GM19193 (cell line): ENCODE data around the gene IFNLR1.

Experiments used
- POLR2A ChIP-seq: IDR thresholded peaks from 4 replicates; pipeline ENCODE4 v1.6.1; 2011; ENCODE audit not compliant: insufficient read depth, insufficient read length; ENCODE audit errors: extremely low read depth

The IFNLR1 gene

DNA sequence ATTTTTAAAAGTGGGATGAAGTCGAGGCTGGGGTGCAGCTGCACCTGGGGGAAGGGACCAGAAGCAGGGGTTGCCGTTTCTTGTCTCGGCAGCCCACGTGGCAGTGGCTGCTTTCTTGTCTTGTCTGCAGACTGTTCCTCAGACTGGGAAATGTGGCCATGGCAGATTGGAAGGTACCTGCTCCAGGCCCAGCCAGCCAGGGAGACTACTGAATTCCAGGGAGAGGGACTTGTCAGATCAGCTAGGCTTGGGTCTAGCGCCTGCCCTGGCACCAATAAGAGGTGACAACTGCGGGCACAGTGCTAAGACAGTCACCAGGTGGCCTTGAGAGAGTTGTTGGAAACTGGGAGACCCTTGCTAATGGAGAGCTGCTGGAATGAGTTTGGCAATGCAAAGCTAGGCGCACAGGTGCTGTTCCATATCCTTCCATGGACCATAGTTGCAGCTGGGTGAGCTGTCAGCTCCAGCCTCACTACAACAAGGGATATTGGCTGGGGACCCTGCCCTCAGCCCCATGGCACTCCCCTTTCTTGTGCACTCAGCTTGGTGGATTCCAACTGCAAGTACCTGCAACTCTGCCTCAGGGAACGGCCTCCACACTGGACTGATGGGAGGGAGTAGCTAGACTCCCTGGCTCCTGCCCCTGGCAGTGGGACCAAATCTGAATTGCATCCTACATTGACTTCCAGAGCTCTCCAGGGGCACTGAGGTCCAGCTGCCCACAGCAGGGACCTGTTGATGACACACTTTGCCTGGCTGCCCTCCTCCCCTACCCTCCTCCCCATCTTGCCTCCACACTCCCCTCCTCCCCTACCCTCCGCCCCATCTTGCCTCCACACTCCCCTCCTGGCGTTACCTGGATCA, 34.2 kb downstream of the IFNLR1 start:
- no peak for TF ChIP-seq POLR2A

GRCh38 chr1:24151175-24151533, 35.9 kb downstream of the IFNLR1 start:
- TF ChIP-seq POLR2A, result no peak

DNA sequence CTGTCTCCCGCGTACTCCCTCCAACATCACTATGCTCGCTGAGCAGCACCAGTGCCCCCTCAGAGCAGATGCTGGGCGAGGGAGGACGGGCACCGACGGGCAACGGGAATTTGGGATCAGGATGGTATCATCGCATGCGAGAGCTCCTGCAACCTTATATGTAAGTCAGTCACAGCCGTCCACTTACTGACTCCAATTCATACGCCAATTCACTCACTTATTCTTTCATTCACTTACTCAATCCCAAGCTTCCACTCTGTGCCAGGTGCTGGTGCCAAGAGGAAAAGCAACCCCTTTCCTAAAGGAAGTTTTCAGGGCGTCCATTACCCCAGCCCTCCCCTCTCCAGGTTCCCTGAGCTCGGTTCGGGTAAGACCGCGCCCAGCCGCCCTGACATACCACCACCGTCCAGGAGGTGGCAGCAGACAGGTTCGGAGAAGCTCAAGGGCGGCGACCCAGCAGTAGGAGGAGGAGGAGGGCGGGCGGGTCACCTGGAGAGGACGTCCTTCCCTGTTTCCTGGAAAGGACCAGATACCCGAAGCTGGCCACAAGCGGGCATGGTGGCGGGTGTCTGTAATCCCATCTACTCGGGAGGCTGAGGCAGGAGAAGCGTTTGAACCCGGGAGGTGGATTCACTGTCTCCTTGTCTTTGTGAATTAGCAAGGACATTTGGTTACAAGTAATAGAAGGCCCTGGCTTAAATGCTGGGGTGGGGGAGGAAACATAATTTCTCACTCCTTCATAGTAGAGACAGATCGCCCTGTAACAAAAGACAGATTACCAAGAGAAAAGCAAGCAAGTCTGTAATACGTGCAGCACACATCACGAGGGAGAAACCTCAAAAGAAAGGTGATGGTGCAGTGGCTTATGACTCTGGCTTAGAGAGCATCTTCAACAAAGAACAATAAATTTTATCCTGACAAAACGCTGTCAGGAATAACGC, 36.6 kb downstream of the IFNLR1 start:
- no peak for TF ChIP-seq POLR2A

DNA sequence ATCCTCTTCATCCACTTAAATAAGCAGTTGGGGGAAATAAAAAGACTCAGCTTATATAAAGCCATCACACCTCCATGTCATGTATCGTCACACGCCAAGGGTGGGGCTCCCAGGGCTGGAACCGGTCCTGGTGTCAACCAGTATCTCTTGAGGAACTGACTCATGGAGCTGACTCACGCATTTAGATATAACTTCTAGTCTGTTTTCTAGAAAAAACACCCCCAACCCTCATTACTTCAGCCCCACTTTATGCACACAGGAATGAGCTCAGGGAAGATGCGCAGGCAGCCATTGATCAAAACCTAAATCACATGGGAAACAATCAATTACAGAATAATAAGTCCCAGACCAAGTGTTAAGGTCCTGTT, 37.2 kb downstream of the IFNLR1 start:
- no peak for TF ChIP-seq POLR2A

DNA sequence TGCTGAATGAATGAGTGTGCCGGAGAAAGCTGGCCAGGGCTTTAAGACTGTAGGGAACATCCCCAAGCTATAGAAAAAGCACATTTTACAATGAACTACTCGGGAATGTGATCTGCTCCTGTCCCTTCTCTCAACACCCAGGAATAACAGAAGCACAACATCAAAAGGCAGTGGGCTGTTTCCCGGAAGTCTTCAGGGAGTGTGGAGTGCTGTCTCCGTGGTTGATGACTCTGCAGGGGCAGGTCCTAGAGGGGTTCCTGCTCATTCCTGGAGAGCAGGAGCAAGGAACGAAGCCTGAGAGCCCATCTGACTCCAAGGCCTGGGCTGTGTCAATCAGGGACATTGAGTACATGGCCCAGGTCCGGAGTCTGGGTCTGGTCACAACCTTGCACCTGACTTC, 39.3 kb downstream of the IFNLR1 start:
- TF ChIP-seq POLR2A, result no peak

GRCh38 chr1:24147194-24147593, 39.9 kb downstream of the IFNLR1 start:
- no peak for TF ChIP-seq POLR2A

GRCh38 chr1:24142546-24143534, 44.2 kb downstream of the IFNLR1 start, which contains the start of gene IL22RA1:
Gene IL22RA1, minus strand, starts transcription at chr1:24143140. Its CDS starts 58 bp downstream, at chr1:24143082.
- no peak for TF ChIP-seq POLR2A

- no peak for TF ChIP-seq POLR2A
These were observed 45.6 kb downstream of the IFNLR1 start for GRCh38 chr1:24141311-24141997.

GRCh38 chr1:24140741-24141181, 46.3 kb downstream of the IFNLR1 start:
- TF ChIP-seq POLR2A, result no peak

DNA sequence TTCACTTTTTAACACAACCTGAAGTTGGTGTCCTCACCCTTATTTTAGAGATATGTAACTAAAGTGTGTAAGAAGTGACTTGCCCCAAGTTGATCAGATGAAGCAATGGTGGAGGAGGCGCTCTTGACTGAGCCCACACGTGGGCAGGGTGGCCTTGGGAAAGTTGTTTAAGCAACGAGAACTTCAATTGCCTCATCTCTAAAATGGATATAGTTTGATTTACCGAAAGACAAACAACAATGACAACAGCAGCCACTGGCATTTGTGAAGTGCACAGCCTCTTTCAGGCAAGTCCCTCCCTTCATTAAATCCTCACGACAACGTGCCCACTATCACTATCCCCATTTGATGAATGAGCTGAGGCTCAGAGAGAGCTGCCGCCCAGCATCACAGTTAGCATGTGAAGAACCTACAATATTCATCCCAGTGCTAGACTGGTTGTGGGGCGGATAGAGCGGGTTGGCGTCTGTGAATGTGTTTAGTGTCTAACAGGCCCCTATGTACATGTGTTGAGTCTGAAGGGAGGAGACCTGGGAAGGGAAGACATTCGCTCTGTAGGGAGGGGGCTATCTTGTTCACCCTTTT, 47.2 kb downstream of the IFNLR1 start:
- TF ChIP-seq POLR2A, result no peak

DNA sequence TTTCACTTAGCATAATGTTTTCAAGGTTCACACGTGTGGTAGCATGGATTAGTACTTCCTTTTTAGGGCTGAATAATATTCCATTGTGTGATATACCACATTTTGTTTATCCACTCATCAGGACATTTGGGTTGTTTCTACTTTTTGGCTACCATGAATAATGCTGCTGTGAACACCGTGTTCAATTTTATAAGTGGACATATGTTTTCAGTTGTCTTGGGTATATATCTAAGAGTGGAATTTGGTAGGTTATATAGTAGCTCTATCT, 47.9 kb downstream of the IFNLR1 start:
- TF ChIP-seq POLR2A, result no peak

DNA sequence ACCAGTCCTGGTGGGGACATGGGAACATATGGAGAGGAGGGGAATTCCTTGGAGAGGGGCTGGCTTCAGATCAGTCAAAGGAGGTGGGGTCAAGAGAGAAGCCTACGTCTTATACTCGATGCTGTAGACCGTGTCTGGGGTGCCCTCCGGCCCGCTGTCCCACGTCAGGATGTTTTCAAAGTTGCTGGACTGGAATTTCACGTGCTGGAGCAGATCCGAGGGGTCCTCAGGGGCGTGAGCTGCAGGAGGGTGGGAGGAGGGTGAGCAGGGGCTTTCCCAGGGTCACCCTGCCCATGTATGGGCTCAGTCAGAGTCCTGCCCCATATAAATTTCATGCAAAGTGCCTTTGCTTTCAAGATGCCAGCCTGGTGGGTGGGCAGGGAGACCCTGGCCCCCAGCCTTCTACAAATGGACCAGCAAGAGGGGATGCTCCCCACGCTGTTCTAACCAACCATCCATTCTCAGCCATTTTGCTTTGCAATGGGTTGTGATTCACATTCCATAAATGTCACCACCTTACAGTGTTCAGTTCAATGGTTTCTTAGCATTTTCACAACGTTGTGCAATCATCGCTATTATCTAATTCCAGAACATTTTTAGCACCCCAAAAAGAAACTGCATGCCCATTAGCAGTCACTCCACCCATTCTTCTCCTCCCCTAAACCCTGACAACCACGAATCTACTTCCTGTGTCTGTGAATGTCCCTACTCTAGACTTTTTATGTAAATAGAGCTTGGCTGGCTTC, 48.4 kb downstream of the IFNLR1 start:
- TF ChIP-seq POLR2A, result no peak

DNA sequence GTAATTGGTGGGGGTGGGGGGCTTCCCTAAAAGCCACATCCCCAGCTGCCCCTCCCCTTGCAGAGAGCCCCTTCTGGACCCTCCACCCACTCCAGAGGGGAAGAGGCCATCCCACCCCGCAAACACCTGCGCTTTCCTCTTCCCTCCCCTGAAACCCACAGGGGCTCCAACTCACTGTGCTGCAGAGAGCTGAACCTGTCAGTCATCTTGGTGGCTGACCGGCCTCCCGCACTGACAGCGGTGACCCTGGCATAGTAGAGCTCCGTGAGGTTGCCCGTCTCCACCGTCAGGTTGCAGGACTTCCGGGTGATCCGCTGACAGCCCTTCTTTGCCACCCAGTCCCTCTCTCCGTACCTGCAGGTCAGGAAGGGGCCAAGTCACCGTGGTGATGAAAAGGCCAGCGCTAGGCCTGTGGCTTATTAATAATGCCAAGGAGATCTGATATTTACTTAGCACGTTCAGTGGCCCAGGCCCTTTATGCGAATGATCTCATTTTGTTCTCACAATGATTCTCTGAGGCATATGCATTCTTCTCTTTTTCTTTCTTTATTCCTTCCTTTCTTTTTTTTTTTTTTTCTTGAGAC, 50.0 kb downstream of the IFNLR1 start:
- no peak for TF ChIP-seq POLR2A
